ENCODE results near the gene LRRC23. TPM values are rescaled to one million over a fixed set of nuclear protein-coding genes. Genes with fewer than 3 reads are reported as not detected.

LRRC23 gene
- total RNA-seq, 1 experiment from 2014 or later = 3.5 TPM

GRCh38 chr12:6942331-6942665 lies 37.7 kb downstream of the LRRC23 start:
- DNase-seq (ENCODE audit: low read depth) = peak; percentile 47

GRCh38 chr12:6943389-6943721 lies 38.7 kb downstream of the LRRC23 start:
- DNase-seq (ENCODE audit: low read depth) = no peak

- DNase-seq (ENCODE audit: low read depth) = peak; percentile 99
Measured at GRCh38 chr12:6943722-6944380, 39.2 kb downstream of the LRRC23 start, which contains the start of the genes C12orf57 and RNU7-1. C12orf57 (plus strand) TSS chr12:6944022; CDS start chr12:6944122, 100 bp downstream. RNU7-1 (plus strand) TSS chr12:6943816.

- DNase-seq (ENCODE audit: low read depth) = peak; percentile 92
Measured at GRCh38 chr12:6944381-6945186, 40.0 kb downstream of the LRRC23 start.

GRCh38 chr12:6945613-6946012 lies 41.0 kb downstream of the LRRC23 start:
- no peak for DNase-seq (ENCODE audit: low read depth)

GRCh38 chr12:6946033-6946919 lies 41.7 kb downstream of the LRRC23 start:
- no peak for DNase-seq (ENCODE audit: low read depth)

- no peak for DNase-seq (ENCODE audit: low read depth)
Measured at GRCh38 chr12:6946920-6947374, 42.3 kb downstream of the LRRC23 start.

- DNase-seq (ENCODE audit: low read depth) = no peak
Measured at GRCh38 chr12:6947615-6948014, 43.0 kb downstream of the LRRC23 start.

- no peak for DNase-seq (ENCODE audit: low read depth)
Measured at GRCh38 chr12:6948873-6949594, 44.4 kb downstream of the LRRC23 start.

- DNase-seq (ENCODE audit: low read depth) = no peak
Measured at GRCh38 chr12:6950401-6950801, 45.8 kb downstream of the LRRC23 start.

- no peak for DNase-seq (ENCODE audit: low read depth)
Measured at GRCh38 chr12:6950811-6951540, 46.4 kb downstream of the LRRC23 start, which contains the start of gene PTPN6. PTPN6 (plus strand) TSS chr12:6951356; CDS start chr12:6951513, 157 bp downstream.

GRCh38 chr12:6951551-6952120 lies 47.0 kb downstream of the LRRC23 start:
- no peak for DNase-seq (ENCODE audit: low read depth)

- DNase-seq (ENCODE audit: low read depth) = no peak
Measured at GRCh38 chr12:6952121-6952862, 47.7 kb downstream of the LRRC23 start.

GRCh38 chr12:6952863-6953441 lies 48.3 kb downstream of the LRRC23 start:
- DNase-seq (ENCODE audit: low read depth) = no peak

GRCh38 chr12:6953442-6954315 lies 49.1 kb downstream of the LRRC23 start:
- peak; percentile 33 for DNase-seq (ENCODE audit: low read depth)

- DNase-seq (ENCODE audit: low read depth) = no peak
Measured at GRCh38 chr12:6954316-6955107, 49.9 kb downstream of the LRRC23 start.

All from HT1080 (cell line).